ENCODE results near the gene ATXN1.
A peak's percentile ranks its signal among the peaks of the same experiment; 100 is the strongest.

Gene ATXN1

GRCh38 chr6:16696496-16696895 lies 64.8 kb downstream of the ATXN1 start:
- no peak for DNase-seq

- DNase-seq = no peak
These were observed 66.3 kb downstream of the ATXN1 start for GRCh38 chr6:16694781-16695578.

DNA sequence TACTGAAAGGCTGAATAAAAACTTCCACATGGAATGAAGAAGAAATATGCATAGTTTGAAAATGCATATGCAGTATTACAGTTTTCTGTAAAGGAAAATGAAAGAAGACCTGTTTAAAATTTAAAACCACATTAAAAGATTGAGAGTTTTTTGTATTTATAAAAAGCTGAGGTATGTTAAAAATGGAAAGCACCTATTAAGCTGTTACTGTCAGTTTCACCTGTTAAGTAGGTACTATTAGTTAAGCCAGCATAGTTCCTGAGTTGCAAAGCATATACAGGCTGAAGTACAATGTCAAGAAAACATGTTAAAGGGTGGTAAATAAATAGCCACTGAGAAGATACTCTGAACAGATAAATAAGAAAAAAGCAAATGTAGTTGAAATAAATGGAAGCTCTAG lies 69.9 kb downstream of the ATXN1 start:
- DNase-seq = no peak

GRCh38 chr6:16690608-16691142 lies 70.6 kb downstream of the ATXN1 start:
- DNase-seq = peak; percentile 31

DNA sequence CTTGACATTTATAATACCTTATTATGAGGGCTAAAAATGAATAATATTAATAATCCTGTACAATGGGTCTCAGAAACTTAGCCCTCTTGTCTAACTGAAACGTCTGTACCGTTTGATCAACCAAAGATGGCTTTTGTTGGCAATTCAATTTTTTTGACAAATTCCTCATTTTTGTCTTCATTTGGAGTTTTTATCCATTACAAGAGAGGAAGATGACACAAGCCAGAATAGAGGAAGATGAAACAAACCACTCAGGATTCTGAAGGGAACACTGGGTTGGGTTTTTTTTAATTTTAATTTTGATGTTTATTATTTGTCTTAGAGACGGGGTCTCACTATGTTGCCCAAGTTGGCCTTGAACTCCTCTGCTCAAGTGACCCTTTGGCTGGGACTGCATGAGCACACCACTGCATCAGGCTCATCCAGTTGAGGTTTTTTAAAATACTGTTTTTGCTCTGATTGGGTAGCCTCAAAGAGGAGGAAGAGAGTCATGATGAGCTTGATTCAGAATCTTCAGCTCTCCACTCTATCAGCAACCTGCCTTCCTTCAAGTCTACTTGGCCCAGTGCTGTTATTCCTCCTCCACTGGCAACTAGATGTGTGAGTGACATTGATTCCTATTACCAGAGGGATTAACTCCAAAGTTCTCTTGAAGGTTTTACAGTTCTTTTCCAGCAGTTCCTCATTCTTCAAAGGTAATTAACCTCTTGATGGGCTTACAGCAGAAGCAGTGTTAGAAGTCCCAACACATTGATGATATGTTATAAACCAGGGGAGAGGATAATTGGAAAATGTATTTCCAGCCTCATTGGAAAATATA lies 71.3 kb downstream of the ATXN1 start:
- no peak for DNase-seq

DNA sequence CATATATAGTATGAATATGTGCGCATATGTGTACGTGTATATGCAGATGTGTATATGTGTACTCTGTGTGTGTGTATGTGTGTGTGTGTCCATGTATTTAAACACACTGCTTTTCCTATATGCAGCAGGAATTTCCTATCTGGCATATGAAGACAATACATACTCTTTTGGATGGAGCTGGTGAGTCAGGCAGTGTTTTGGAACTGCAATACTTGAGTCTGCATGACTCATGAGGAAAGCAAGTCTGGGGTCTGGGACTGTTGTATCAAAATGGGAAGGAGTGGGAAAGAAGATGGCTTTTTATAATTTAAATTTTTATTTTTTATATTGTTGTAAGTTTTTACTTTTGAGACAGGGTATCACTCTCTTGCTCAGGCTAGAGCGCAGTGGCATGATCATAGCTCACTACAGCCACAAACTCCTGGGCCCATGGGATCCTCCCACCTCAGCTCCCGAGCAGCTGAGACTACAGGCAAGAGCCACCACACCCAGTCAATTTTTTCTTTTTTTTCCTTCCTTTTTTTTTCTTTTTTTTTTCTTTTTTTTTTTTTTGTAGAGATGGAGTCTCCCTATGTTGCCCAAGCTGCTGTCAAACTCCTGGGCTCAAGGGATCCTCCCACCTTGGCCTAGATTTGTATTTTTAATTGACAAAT lies 72.2 kb downstream of the ATXN1 start:
- no peak for DNase-seq

DNA sequence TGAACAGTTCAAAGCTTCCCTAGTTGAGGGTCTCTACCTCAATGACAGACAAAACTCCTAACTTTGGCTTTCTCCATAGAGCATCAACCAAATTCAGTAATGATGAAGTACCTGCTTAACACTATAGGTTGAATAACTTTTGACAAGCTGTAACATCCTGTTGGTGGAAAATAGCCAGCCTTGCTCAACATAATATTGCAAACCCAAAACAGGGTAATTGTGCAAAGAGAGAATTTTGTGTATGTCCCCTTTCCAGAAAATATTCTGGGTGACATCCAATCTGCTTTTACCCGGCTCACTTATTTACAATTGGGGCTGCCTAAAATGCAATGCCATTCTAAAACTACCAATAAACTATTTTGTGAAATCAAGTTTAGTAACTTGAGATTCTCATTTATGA lies 72.8 kb downstream of the ATXN1 start:
- no peak for DNase-seq

DNA sequence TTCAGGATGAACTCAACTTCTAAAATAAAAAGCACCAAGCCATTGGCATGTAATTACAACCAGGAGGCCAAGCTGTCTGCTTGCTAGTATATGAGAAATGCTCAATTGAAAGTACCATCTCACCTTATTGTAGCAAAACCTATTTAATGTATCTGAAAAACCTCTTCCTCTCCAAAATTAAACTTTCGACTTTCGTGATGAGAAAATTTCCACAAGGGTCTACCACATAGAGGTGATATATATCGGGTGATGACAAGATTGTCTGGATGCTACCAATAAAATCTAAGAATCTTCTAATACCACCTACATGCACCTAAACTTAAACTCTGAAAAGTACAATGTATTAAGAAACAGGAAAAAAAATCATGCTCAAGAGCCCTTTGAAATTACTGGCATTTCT lies 74.2 kb downstream of the ATXN1 start:
- DNase-seq = no peak

GRCh38 chr6:16684896-16685554 lies 76.2 kb downstream of the ATXN1 start:
- DNase-seq = peak; percentile 94

- DNase-seq = no peak
These were observed 77.0 kb downstream of the ATXN1 start for GRCh38 chr6:16684195-16684689.

DNA sequence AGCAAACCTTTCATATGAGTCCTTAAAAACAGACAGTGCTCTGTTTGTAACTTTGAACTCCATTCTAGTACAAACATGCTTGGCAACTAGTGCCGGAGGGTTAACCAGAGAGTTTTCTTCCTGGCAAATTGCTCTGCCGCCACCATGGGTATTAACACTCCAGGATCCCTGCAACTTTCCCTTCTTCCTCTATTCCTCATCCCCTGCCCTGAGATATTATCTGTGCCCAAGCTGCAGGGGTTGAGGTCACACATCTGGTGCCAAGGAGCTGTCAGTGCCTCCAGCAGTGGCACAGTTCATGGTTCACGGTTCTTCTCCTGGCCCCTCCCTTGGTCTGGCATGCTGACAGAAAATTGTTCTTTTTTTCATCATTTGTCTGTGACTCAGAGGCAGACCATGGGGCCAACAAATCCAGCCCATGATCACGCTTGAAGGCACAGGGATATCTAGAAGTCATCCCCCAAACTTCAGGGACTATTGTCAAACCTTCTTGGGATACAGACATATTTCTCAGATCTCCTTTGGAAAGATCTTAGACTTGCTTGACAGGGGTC lies 77.5 kb downstream of the ATXN1 start:
- no peak for DNase-seq

- no peak for DNase-seq
These were observed 79.9 kb downstream of the ATXN1 start for GRCh38 chr6:16681260-16681873.

- no peak for DNase-seq
These were observed 82.2 kb downstream of the ATXN1 start for GRCh38 chr6:16679050-16679449.

- no peak for DNase-seq
These were observed 83.8 kb downstream of the ATXN1 start for GRCh38 chr6:16677458-16677857.

- no peak for DNase-seq
These were observed 84.3 kb downstream of the ATXN1 start for GRCh38 chr6:16676978-16677377.

GRCh38 chr6:16676376-16676775 lies 84.9 kb downstream of the ATXN1 start:
- no peak for DNase-seq

DNA sequence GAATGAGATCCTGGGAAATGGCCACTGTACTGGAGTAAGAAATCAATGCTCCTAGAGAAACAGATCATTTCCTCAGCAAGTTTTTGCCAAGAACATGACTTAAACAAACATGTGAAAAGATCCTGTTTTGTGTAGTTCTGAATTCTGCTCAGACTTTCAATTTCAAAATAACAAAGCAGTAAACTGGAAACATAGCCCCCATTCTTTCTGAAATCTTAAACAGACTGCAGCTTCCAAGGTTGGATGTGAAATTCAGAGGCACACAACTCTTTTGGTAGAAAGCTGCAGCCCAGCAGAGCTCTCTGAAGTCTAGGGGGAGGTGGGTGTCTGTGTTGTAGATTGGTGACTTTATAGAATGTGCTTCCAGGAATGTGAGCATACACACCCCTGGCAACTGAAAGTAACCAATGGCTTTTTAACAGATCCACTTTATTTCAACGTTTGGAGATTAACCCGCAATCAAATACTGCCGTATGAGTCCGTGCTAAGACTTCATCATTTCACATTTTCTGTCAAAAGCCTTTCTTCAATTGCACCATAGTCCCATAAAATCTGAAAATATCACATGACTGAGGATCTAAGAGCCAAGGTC lies 86.4 kb downstream of the ATXN1 start:
- DNase-seq = no peak

DNA sequence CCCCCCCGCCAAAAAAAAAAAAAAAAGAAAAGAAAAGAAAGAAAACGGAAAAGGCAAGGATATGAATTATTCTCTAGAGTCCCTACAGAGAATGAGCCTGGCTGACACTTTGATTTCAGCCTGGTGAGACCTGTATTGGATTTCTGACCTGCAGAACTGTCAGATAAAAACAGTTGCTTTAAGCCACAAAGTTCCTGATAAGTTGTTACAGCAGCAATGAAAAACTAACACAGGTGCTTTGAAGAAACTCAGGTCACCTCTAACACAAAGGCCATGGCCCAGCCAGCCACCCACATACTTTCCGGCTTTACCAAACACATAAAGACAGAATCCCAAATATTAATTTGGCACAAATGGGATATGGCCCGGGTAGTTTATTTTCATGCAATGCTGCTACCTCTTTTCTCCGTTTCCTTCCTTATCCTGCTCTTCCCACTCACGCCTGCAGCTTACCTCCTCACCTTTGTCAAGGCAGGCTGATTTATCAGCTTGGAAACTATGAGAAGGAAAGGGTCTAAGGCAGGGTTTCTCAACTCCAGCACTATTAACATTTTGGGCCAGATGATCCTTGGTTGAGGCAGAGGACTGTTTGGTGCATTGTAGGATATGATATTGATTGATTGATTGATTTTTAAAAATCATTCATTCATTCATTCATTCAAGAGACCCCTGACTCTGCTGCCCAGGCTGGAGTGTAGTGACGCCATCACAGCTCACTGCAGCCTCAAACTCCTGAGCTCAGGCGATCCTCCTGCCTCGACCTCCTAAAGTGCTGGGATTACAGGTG lies 88.1 kb downstream of the ATXN1 start:
- no peak for DNase-seq

- DNase-seq = no peak
These were observed 89.7 kb downstream of the ATXN1 start for GRCh38 chr6:16671302-16672289.
